Astrocyte (in vitro differentiated cells and primary cell): ENCODE data around the gene COL5A1. TPM values are rescaled to one million over a fixed set of nuclear protein-coding genes. Genes with fewer than 3 reads are reported as not detected.

ENCODE experiments used
- DNase-seq: peaks from one replicate; pipeline ENCODE4 v3.0.0-alpha.2; 2010; ENCODE audit warnings: low read depth
- FAIRE-seq: peaks from 2 replicates; lab custom pipeline; 2011; peaks lifted over from hg19 to GRCh38; lab: Jason Lieb, UNC
- H2AFZ ChIP-seq: 2 replicates; pipeline ENCODE4 v1.6.0; 2012; ENCODE audit warnings: low read depth, low read length, inconsistent platforms
- H3K27ac ChIP-seq: 2 replicates; pipeline ENCODE4 v1.5.1; 2011; ENCODE audit warnings: low read depth, low read length, inconsistent platforms
- H3K27me3 ChIP-seq: 2 replicates; pipeline ENCODE4 v1.6.0; 2011; ENCODE audit warnings: low read length, inconsistent platforms; ENCODE audit not compliant: insufficient read depth
- H3K36me3 ChIP-seq: 2 replicates; pipeline ENCODE4 v1.5.1; 2011; ENCODE audit warnings: low read length, inconsistent platforms; ENCODE audit not compliant: insufficient read depth
- H3K4me1 ChIP-seq: 2 replicates; pipeline ENCODE4 v1.5.1; 2011; ENCODE audit warnings: low read length, inconsistent platforms; ENCODE audit not compliant: insufficient read depth
- H3K4me2 ChIP-seq: 2 replicates; pipeline ENCODE4 v1.6.0; 2012; ENCODE audit warnings: low read length, inconsistent platforms
- H3K4me3 ChIP-seq: 2 replicates; pipeline ENCODE4 v1.5.1; 2011; ENCODE audit warnings: low read depth, mild to moderate bottlenecking, low read length, inconsistent platforms; ENCODE audit not compliant: insufficient read depth
- H3K79me2 ChIP-seq: 2 replicates; pipeline ENCODE4 v1.6.0; 2012; ENCODE audit warnings: mild to moderate bottlenecking, low read length, inconsistent platforms; ENCODE audit not compliant: insufficient read depth
- H3K9ac ChIP-seq: 2 replicates; pipeline ENCODE4 v1.6.0; 2012; ENCODE audit warnings: mild to moderate bottlenecking, low read length, inconsistent platforms
- H3K9me3 ChIP-seq: 2 replicates; pipeline ENCODE4 v1.5.1; 2012; ENCODE audit warnings: low read depth, mild to moderate bottlenecking, low read length, inconsistent platforms; ENCODE audit not compliant: insufficient read depth
- H4K20me1 ChIP-seq: 2 replicates; pipeline ENCODE4 v1.6.0; 2012; ENCODE audit warnings: low read length, inconsistent platforms; ENCODE audit not compliant: insufficient read depth
- H3K27ac Mint-ChIP-seq: one replicate; pipeline ENCODE4 v1.8.0; 2021; ENCODE audit warnings: mild to moderate bottlenecking, mixed read lengths; ENCODE audit not compliant: unreplicated experiment
- H3K27me3 Mint-ChIP-seq: one replicate; pipeline ENCODE4 v1.8.0; 2021; ENCODE audit warnings: low read depth, mixed read lengths; ENCODE audit not compliant: unreplicated experiment
- H3K36me3 Mint-ChIP-seq: one replicate; pipeline ENCODE4 v1.8.0; 2021; ENCODE audit warnings: low read depth, mixed read lengths; ENCODE audit not compliant: unreplicated experiment
- H3K4me1 Mint-ChIP-seq: one replicate; pipeline ENCODE4 v1.8.0; 2021; ENCODE audit warnings: low read depth, mixed read lengths; ENCODE audit not compliant: unreplicated experiment
- H3K4me3 Mint-ChIP-seq: one replicate; pipeline ENCODE4 v1.8.0; 2021; ENCODE audit warnings: mild to moderate bottlenecking, moderate library complexity, mixed read lengths; ENCODE audit not compliant: unreplicated experiment
- H3K9me3 Mint-ChIP-seq: one replicate; pipeline ENCODE4 v1.8.0; 2021; ENCODE audit warnings: mild to moderate bottlenecking, mixed read lengths; ENCODE audit not compliant: unreplicated experiment
- EZH2 ChIP-seq: IDR thresholded peaks from 2 replicates; pipeline ENCODE4 v1.6.1; 2012; ENCODE audit warnings: mild to moderate bottlenecking, low read length, inconsistent platforms; ENCODE audit not compliant: insufficient read depth
- total RNA-seq: library from RNA; stranded (reverse); gene quantifications from 2 replicates; pipeline ENCODE4 v1.2.1, GENCODE V29; 2021
- TF ChIP-seq, protein P1 (sequence below): IDR thresholded peaks from 2 replicates; pipeline ENCODE4 v1.5.1; 2011; ENCODE audit warnings: low read depth, mild to moderate bottlenecking, inconsistent platforms, low read length, moderate library complexity; ENCODE audit not compliant: insufficient read depth

COL5A1 gene
- total RNA-seq, 1 donor from 2014 or later, result 1,055 TPM

DNA sequence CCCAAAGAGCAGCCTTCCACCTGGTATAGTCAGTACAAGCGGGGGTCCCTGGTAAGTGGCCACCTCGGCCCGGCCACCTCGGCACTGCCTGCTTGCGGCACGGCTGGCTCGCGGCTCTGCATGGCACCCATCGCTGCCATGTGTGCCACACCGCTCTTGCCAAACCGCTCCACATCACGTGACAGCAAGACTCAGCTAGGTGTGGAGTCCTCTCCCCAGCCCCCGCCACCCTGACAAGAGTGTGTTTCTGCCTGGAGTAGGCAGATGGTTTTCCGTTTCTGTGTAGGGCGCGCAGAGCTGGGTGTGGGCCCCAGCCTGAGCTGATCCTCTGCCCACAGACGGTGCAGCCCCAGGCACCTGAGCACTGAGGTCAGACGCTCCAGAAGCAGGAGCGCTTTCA, 188.5 kb downstream of the COL5A1 start:
- no peak overlapping the region for H3K4me3 ChIP-seq
- H3K9ac ChIP-seq, result no peak overlapping the region
- Mint-ChIP-seq H3K36me3 (peaks cover 16% of the 10 kb centered on the region), H3K27ac (peak overlapping the region; percentile 22), H3K27me3 (no peaks in the 10 kb centered on the region), H3K9me3 (no peaks in the 10 kb centered on the region), H3K4me1 (peaks cover 6% of the 10 kb centered on the region), H3K4me3 (no peak overlapping the region)
- FAIRE-seq (no peak), DNase-seq (no peak)
- TF ChIP-seq EZH2, result no peak
- TF ChIP-seq, protein P1, sequence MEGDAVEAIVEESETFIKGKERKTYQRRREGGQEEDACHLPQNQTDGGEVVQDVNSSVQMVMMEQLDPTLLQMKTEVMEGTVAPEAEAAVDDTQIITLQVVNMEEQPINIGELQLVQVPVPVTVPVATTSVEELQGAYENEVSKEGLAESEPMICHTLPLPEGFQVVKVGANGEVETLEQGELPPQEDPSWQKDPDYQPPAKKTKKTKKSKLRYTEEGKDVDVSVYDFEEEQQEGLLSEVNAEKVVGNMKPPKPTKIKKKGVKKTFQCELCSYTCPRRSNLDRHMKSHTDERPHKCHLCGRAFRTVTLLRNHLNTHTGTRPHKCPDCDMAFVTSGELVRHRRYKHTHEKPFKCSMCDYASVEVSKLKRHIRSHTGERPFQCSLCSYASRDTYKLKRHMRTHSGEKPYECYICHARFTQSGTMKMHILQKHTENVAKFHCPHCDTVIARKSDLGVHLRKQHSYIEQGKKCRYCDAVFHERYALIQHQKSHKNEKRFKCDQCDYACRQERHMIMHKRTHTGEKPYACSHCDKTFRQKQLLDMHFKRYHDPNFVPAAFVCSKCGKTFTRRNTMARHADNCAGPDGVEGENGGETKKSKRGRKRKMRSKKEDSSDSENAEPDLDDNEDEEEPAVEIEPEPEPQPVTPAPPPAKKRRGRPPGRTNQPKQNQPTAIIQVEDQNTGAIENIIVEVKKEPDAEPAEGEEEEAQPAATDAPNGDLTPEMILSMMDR, result no peak
- no peak overlapping the region for H3K4me2 ChIP-seq
- H3K9me3 ChIP-seq, result no peaks in the 10 kb centered on the region
- peaks cover 96% of the 10 kb centered on the region for H4K20me1 ChIP-seq
- H3K36me3 ChIP-seq, result peaks cover 59% of the 10 kb centered on the region
- H3K27ac ChIP-seq, result no peak overlapping the region
- H3K4me1 ChIP-seq, result no peaks in the 10 kb centered on the region
- no peak overlapping the region for H2AFZ ChIP-seq
- peaks cover 18% of the 10 kb centered on the region for H3K79me2 ChIP-seq
- no peaks in the 10 kb centered on the region for H3K27me3 ChIP-seq

GRCh38 chr9:134830926-134831720, 189.5 kb downstream of the COL5A1 start:
- no peak overlapping the region for H3K9ac ChIP-seq
- peaks cover 96% of the 10 kb centered on the region for H4K20me1 ChIP-seq
- Mint-ChIP-seq H3K9me3 (no peaks in the 10 kb centered on the region), H3K4me1 (peaks cover 4% of the 10 kb centered on the region), H3K27ac (peak overlapping the region; percentile 47), H3K4me3 (no peak overlapping the region), H3K27me3 (no peaks in the 10 kb centered on the region), H3K36me3 (peaks cover 13% of the 10 kb centered on the region)
- no peak overlapping the region for H3K4me3 ChIP-seq
- peaks cover 18% of the 10 kb centered on the region for H3K79me2 ChIP-seq
- H3K27ac ChIP-seq, result no peak overlapping the region
- no peak overlapping the region for H2AFZ ChIP-seq
- H3K36me3 ChIP-seq, result peaks cover 53% of the 10 kb centered on the region
- H3K27me3 ChIP-seq, result no peaks in the 10 kb centered on the region
- no peaks in the 10 kb centered on the region for H3K4me1 ChIP-seq
- DNase-seq (no peak), FAIRE-seq (no peak)
- H3K9me3 ChIP-seq, result no peaks in the 10 kb centered on the region
- TF ChIP-seq, protein P1, result no peak
- no peak for TF ChIP-seq EZH2
- no peak overlapping the region for H3K4me2 ChIP-seq

- Mint-ChIP-seq H3K27ac (peak overlapping the region; percentile 72), H3K36me3 (peaks cover 12% of the 10 kb centered on the region), H3K4me3 (no peak overlapping the region), H3K4me1 (peaks cover 2% of the 10 kb centered on the region), H3K27me3 (no peaks in the 10 kb centered on the region), H3K9me3 (no peaks in the 10 kb centered on the region)
- Histone ChIP-seq H3K27me3 (no peaks in the 10 kb centered on the region), H3K4me2 (no peak overlapping the region), H3K9ac (no peak overlapping the region), H3K4me3 (no peak overlapping the region), H2AFZ (no peak overlapping the region), H3K9me3 (no peaks in the 10 kb centered on the region), H3K79me2 (peaks cover 23% of the 10 kb centered on the region), H4K20me1 (peaks cover 96% of the 10 kb centered on the region), H3K36me3 (peaks cover 52% of the 10 kb centered on the region), H3K4me1 (peaks cover 9% of the 10 kb centered on the region), H3K27ac (no peak overlapping the region)
- DNase-seq (no peak), FAIRE-seq (no peak)
- TF ChIP-seq, protein P1, result no peak
- no peak for TF ChIP-seq EZH2
Observed at GRCh38 chr9:134832471-134832870, 190.9 kb downstream of the COL5A1 start.
